22Rv1 (cell line): ENCODE measurements around the gene UBE2U.

Experiments
- H3K27ac ChIP-seq: fragments of 450-650 bp; 2 replicates; pipeline ENCODE4 v1.5.1; 2017
- ZFX ChIP-seq: fragments of 450-650 bp; IDR thresholded peaks from 2 replicates; pipeline ENCODE4 v1.6.1; 2017; ENCODE audit warnings: antibody characterized with exemption, borderline replicate concordance
- TF ChIP-seq, protein P1 (sequence below): fragments of 450-650 bp; IDR thresholded peaks from 2 replicates; pipeline ENCODE4 v1.5.1; 2017; ENCODE audit warnings: mild to moderate bottlenecking

The UBE2U gene

DNA sequence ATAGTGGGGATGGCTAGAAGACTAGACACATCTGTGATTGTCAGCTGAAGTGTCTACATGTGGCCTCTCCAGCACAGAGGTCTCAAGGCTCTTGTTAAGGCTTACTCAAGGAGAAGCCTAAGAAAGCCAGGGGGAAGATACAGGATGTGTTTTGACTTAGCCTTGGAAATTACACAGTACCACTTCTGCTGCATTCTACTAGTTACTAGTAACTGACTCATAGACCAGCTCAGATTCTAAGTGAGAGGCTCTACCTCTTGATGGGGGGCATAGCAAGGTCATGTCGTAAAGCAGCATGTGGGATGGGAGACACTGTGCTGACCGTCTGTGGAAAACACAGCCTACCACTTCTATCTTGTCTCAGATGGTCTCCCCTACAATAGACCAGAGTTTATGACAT is 99.5 kb downstream of the UBE2U start:
- TF ChIP-seq, protein P1, sequence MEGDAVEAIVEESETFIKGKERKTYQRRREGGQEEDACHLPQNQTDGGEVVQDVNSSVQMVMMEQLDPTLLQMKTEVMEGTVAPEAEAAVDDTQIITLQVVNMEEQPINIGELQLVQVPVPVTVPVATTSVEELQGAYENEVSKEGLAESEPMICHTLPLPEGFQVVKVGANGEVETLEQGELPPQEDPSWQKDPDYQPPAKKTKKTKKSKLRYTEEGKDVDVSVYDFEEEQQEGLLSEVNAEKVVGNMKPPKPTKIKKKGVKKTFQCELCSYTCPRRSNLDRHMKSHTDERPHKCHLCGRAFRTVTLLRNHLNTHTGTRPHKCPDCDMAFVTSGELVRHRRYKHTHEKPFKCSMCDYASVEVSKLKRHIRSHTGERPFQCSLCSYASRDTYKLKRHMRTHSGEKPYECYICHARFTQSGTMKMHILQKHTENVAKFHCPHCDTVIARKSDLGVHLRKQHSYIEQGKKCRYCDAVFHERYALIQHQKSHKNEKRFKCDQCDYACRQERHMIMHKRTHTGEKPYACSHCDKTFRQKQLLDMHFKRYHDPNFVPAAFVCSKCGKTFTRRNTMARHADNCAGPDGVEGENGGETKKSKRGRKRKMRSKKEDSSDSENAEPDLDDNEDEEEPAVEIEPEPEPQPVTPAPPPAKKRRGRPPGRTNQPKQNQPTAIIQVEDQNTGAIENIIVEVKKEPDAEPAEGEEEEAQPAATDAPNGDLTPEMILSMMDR = no peak
- no peak for TF ChIP-seq ZFX
- no peak overlapping the region for H3K27ac ChIP-seq

DNA sequence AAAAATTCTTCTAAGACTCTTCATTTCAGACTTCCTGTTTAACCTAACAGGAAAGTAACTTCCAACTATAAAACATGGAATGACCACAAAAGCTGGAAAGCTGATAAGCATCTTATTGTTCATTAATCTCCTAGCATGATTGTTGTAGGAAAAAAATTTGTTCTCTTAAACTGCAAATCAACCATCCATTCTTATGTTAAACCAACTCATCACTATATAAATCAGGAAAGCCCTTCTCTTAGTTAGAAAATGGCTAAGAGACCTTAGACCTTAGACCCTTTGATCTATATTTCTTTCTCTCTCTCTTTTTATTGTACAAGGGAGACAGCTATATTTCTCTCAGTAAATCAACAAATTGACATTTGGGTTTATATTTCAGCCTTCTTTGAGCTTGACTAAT is 101.4 kb downstream of the UBE2U start:
- no peak overlapping the region for H3K27ac ChIP-seq

DNA sequence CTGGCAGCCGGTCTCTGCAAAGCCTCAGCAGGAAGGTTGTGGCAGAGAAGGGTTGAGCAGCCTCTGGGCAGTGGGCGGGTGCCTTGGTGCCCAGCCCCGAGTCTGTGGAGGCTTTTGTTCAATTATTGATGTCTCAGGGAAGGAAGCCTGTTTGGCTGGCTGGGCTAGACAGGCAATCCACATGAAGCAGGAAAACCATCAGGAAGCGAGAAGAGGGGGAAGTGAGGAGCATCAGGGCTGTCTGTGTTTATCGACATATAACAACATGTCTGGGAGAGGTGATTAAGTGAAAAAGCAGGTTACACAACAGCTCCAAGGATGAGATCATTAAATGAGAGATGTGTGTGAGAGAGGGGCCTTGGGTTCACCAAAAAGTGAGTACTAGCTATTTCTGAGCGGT is 105.4 kb downstream of the UBE2U start:
- TF ChIP-seq, protein P1 = no peak
- TF ChIP-seq ZFX = no peak
- H3K27ac ChIP-seq = no peak overlapping the region

More for the DNA sequence above, 101.4 kb downstream of the UBE2U start:
- TF ChIP-seq, protein P1 = no peak
- no peak for TF ChIP-seq ZFX

DNA sequence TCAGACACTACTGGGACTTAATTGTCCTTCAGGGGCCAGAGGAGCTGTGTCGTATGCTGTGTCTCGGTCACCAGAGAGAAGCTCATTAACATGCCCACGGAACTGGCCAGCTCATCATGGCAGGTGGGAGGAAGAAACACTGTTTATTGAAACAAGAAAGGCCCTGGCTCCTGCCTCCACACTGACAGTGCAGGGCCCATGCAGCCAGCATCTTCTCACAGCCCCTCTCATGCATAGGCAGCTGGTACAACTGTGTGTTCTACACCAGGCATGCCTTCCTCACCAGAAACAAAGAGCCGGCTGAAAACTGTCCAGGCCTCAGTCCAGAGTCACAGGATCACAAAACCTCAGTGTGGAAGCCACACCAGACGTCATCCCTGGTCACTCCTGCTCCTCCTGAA is 106.0 kb downstream of the UBE2U start:
- H3K27ac ChIP-seq = no peak overlapping the region
- TF ChIP-seq, protein P1 = no peak
- TF ChIP-seq ZFX = no peak

DNA sequence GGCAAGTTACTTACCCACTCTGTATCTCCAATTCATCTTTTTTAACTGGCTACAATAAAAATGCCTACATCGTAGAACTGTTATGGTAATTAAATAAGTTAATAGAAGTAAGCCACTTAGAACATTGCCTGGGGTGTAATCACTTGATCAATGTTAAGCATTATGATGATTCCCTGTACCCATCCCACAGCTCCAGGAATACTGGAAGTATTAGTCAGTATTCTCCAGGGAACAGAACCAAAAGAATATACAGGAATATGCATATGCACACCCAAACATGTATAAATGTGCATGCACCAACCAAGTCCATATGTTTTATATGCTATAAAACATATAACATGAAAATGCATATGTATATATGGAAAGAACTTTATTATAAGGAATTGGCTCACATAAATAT is 107.3 kb downstream of the UBE2U start:
- H3K27ac ChIP-seq = no peak overlapping the region
- no peak for TF ChIP-seq ZFX
- TF ChIP-seq, protein P1 = no peak

DNA sequence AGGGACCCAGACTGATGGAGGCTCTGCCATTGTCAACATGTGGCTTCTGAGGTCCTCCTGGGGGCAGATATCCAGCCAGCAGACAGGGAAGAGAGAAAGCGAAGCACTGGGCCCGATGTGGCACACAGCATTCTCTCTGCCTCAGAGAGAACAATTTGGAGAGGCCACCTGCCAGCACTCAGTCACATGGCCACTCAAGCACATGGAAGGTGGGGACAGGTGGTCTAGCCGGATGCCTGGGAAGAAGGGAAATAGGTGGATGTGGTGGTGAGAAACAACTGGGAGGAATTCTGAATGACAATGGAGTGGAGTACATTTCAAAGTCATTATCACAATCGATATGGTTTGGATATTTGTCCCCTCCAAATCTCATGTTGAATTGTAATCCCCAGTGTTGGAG is 109.0 kb downstream of the UBE2U start:
- TF ChIP-seq, protein P1 = no peak
- no peak for TF ChIP-seq ZFX
- H3K27ac ChIP-seq = no peak overlapping the region

DNA sequence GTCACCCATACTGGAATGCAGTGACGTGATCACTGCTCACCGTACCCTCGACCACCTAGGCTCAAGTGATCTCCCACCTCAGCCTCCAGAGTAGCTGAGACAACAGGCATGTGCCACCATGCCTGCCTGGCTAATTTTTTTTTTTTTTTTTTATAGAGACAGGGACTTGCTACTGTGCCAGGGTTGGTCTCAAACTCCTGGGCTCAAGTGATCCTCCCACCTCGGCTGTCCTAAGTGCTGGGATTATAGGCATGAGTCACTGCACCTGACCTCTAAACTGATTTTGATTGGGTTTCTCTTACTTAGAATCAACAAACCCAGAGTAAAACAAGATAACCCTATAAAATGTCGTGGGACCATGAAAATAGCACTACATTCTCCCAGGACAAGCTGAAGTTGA is 112.0 kb downstream of the UBE2U start:
- TF ChIP-seq, protein P1 = no peak
- no peak for TF ChIP-seq ZFX
- H3K27ac ChIP-seq = no peak overlapping the region
